WERI-Rb-1 (cell line): ENCODE results near the gene CD274.

ENCODE experiments used
- DNase-seq: peaks from one replicate; pipeline ENCODE4 v3.0.0-alpha.2; 2020
- H3K27ac ChIP-seq: fragments of 250-450 bp; sonication (Bioruptor Pico); 2 replicates; pipeline ENCODE4 v1.5.1; 2020; ENCODE audit warnings: mild to moderate bottlenecking, moderate library complexity
- H3K27me3 ChIP-seq: fragments of 250-450 bp; sonication (Bioruptor Pico); 2 replicates; pipeline ENCODE4 v1.5.1; 2021; ENCODE audit warnings: mild to moderate bottlenecking, low read depth, moderate library complexity; ENCODE audit not compliant: insufficient read depth, severe bottlenecking
- H3K36me3 ChIP-seq: fragments of 250-450 bp; sonication (Bioruptor Pico); 2 replicates; pipeline ENCODE4 v1.5.1; 2020; ENCODE audit warnings: mild to moderate bottlenecking, moderate library complexity
- H3K4me3 ChIP-seq: 2 replicates; pipeline ENCODE4 v1.5.1; 2011; ENCODE audit warnings: low read depth, mild to moderate bottlenecking, control low read depth, low read length
- H3K9me3 ChIP-seq: fragments of 250-450 bp; sonication (Bioruptor Pico); 2 replicates; pipeline ENCODE4 v1.5.1; 2021; ENCODE audit warnings: mild to moderate bottlenecking, moderate library complexity; ENCODE audit not compliant: severe bottlenecking
- TF ChIP-seq, protein P1 (sequence below): IDR thresholded peaks from 2 replicates; pipeline ENCODE4 v1.5.1; 2011; ENCODE audit warnings: low read depth, mild to moderate bottlenecking, control low read depth, inconsistent platforms, low read length

The CD274 gene

DNA sequence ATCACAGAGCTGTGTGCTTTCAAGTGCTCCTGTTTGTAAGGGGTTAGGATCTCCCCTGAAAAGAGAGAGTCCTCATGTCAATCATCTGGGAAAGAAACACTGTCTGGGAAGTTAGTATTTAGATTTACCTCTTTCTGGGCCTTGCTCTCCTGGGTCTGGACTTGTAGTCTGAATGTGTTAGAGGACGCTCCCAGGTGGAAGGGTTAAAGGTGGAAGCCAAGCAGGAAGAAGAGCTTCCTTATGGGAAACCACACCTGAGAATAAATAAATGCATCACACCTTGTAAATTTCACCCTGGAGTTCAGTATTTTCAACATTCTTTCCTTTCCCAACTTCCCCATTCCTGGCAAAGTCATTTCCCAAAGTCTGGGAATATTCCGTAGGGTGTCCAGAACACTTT is 13.9 kb upstream of the CD274 start:
- TF ChIP-seq, protein P1, sequence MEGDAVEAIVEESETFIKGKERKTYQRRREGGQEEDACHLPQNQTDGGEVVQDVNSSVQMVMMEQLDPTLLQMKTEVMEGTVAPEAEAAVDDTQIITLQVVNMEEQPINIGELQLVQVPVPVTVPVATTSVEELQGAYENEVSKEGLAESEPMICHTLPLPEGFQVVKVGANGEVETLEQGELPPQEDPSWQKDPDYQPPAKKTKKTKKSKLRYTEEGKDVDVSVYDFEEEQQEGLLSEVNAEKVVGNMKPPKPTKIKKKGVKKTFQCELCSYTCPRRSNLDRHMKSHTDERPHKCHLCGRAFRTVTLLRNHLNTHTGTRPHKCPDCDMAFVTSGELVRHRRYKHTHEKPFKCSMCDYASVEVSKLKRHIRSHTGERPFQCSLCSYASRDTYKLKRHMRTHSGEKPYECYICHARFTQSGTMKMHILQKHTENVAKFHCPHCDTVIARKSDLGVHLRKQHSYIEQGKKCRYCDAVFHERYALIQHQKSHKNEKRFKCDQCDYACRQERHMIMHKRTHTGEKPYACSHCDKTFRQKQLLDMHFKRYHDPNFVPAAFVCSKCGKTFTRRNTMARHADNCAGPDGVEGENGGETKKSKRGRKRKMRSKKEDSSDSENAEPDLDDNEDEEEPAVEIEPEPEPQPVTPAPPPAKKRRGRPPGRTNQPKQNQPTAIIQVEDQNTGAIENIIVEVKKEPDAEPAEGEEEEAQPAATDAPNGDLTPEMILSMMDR: no peak
- Histone ChIP-seq H3K36me3 (peaks cover 4% of the 10 kb centered on the region), H3K27me3 (no peaks in the 10 kb centered on the region), H3K9me3 (no peaks in the 10 kb centered on the region), H3K4me3 (no peak overlapping the region), H3K27ac (no peak overlapping the region)
- DNase-seq: no peak

GRCh38 chr9:5437254-5438216 is 12.8 kb upstream of the CD274 start, which contains the start of gene PLGRKT:
PLGRKT (minus strand) TSS chr9:5437925; CDS start chr9:5431977, 5,948 bp downstream.
- peak; percentile 94 for DNase-seq
- TF ChIP-seq, protein P1: no peak
- H3K27ac ChIP-seq: peak within 1 kb of the TSS; percentile 75
- H3K36me3 ChIP-seq: peaks cover 4% of the 10 kb centered on the region
- peak within 1 kb of the TSS; percentile 78 for H3K4me3 ChIP-seq
- no peaks in the 10 kb centered on the region for H3K27me3 ChIP-seq
- H3K9me3 ChIP-seq: no peaks in the 10 kb centered on the region

DNA sequence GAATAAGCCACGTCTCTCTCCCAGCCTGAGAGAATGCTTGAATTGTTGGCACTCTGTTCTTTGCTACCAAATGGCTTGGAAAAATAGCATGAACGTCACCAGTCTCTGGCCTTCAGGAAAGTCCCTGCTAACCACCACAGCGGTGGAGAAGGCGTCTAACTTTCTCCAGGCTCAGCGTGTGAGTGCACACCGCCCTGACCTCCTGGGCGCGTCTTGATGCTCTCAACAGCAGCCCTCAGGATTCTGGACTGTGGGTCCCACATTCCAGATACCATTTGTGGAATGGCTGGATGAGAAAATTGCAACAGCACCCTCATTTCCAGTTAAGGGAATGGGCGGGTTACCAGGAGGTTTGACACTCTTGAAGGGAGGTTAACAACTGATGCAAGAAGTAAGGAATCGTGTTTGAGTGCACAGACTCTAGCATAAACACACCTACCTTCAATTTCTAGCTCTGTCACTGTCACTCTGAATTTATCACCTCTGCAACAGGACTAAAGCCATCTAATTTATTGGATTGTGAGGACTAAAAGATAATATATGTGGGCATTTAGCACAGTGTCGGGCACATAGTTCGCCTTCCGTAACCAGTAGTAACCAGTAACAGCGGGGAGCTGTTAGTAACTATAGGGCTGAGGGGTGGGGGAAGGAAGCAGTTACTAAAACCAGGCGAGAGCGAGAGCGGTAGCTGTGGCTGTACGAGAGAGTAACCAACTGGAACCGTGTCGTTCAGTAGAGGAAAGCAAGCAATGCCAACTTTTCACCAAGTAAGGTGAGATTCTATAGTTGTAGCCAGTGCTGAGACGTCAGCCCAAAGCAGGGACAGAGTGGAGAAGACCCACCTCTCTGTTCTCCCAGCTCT is 11.8 kb upstream of the CD274 start:
- Histone ChIP-seq H3K9me3 (no peaks in the 10 kb centered on the region), H3K4me3 (peak overlapping the region; percentile 78), H3K36me3 (peaks cover 4% of the 10 kb centered on the region), H3K27ac (peak overlapping the region; percentile 75), H3K27me3 (no peaks in the 10 kb centered on the region)
- DNase-seq: no peak
- TF ChIP-seq, protein P1: no peak

DNA sequence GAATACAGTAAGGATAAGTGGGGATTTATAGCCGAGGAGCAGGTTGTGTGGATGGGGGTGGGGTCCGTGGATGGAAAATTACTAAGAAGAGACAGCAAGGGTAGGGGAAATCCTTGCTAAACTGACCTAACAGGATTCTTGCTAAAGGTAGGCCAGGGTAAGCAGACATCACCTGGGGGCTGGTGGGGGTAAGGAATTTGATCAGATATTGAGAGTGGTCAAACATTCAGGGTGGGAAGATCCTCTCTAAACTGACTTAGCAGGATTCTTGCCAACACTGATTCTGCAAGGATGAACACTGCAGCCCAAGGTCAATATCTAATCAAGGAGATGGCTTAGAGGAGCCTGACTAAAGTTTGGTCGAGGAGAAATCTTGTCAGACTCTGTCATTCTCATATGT is 9.9 kb upstream of the CD274 start:
- Histone ChIP-seq H3K9me3 (no peaks in the 10 kb centered on the region), H3K4me3 (no peak overlapping the region), H3K36me3 (peaks cover 4% of the 10 kb centered on the region), H3K27ac (no peak overlapping the region), H3K27me3 (no peaks in the 10 kb centered on the region)
- TF ChIP-seq, protein P1: no peak
- DNase-seq: peak; percentile 27

- Histone ChIP-seq H3K27ac (no peak overlapping the region), H3K9me3 (no peaks in the 10 kb centered on the region), H3K27me3 (no peaks in the 10 kb centered on the region), H3K4me3 (no peak overlapping the region), H3K36me3 (peaks cover under 1% of the 10 kb centered on the region; the same call in 1 of the 2 replicates)
- TF ChIP-seq, protein P1: no peak
- no peak for DNase-seq
Measured at GRCh38 chr9:5441043-5441442, 9.3 kb upstream of the CD274 start.
